COR-L47 (cell line): ENCODE data around the gene PIGW.
"Not testable (repeated sequence)": the region's sequence is repeated elsewhere in the genome, so short reads cannot be mapped to it uniquely, and the experiment has no call there.

ENCODE experiments used
- DNase-seq: peaks from one replicate; lab custom pipeline; 2025; lab: John Stamatoyannopoulos, UW

PIGW gene

GRCh38 chr17:36508439-36508838 lies 26.3 kb upstream of the PIGW start:
- not testable (repeated sequence) for DNase-seq

GRCh38 chr17:36509272-36509985 lies 25.4 kb upstream of the PIGW start:
- no peak for DNase-seq

- DNase-seq, result no peak
Measured at GRCh38 chr17:36510636-36511035, 24.2 kb upstream of the PIGW start.

GRCh38 chr17:36511216-36511615 lies 23.6 kb upstream of the PIGW start:
- no peak for DNase-seq

- no peak for DNase-seq
Measured at GRCh38 chr17:36512641-36513040, 22.1 kb upstream of the PIGW start.

- DNase-seq, result no peak
Measured at GRCh38 chr17:36514856-36515255, 19.9 kb upstream of the PIGW start.

GRCh38 chr17:36515837-36516236 lies 18.9 kb upstream of the PIGW start:
- DNase-seq, result no peak

GRCh38 chr17:36523113-36523512 lies 11.7 kb upstream of the PIGW start:
- DNase-seq, result no peak

GRCh38 chr17:36524428-36524876 lies 10.3 kb upstream of the PIGW start:
- no peak for DNase-seq

- DNase-seq, result no peak
Measured at GRCh38 chr17:36525113-36525512, 9.7 kb upstream of the PIGW start.

- DNase-seq, result no peak
Measured at GRCh38 chr17:36525888-36526287, 8.9 kb upstream of the PIGW start.

GRCh38 chr17:36527621-36528250 lies 7.1 kb upstream of the PIGW start:
- no peak for DNase-seq

- no peak for DNase-seq
Measured at GRCh38 chr17:36529121-36529520, 5.7 kb upstream of the PIGW start.

- DNase-seq, result no peak
Measured at GRCh38 chr17:36532435-36532975, 2.3 kb upstream of the PIGW start.

- peak; percentile 71 for DNase-seq
Measured at GRCh38 chr17:36533935-36534839, 600 bp upstream of the PIGW start.

GRCh38 chr17:36535669-36536081 lies 888 bp downstream of the PIGW start:
- no peak for DNase-seq

- DNase-seq, result no peak
Measured at GRCh38 chr17:36540696-36541095, 5.9 kb downstream of the PIGW start.

- no peak for DNase-seq
Measured at GRCh38 chr17:36542755-36543154, 8.0 kb downstream of the PIGW start.

GRCh38 chr17:36544044-36544306 lies 9.2 kb downstream of the PIGW start:
- peak; percentile 58 for DNase-seq

GRCh38 chr17:36544307-36545076 lies 9.7 kb downstream of the PIGW start, which contains the start of gene GGNBP2:
GGNBP2 (plus strand) TSS chr17:36544919; CDS start chr17:36545725, 806 bp downstream.
- DNase-seq, result peak; percentile 92

GRCh38 chr17:36545077-36545464 lies 10.3 kb downstream of the PIGW start:
- DNase-seq, result no peak
